Fibroblast of lung (primary cell): ENCODE results near the gene LRRK1. TPM values are rescaled to one million over a fixed set of nuclear protein-coding genes. Genes with fewer than 3 reads are reported as not detected.
A peak's percentile ranks its signal among the peaks of the same experiment; 100 is the strongest.

Source experiments
- DNase-seq, 2 donors: peaks; one replicate each; pipeline versions ENCODE4 v3.0.0 to v3.0.0-alpha.2; 2010; ENCODE audit warnings: low read depth in 2 of 2
- H2AFZ ChIP-seq: 2 replicates; pipeline ENCODE4 v1.5.1; 2012; ENCODE audit warnings: low read length, control low read depth, inconsistent platforms
- H3K27ac ChIP-seq: 2 replicates; pipeline ENCODE4 v1.5.1; 2011; ENCODE audit warnings: low read length, control low read depth; ENCODE audit not compliant: insufficient read depth
- H3K27me3 ChIP-seq: 2 replicates; pipeline ENCODE4 v1.5.1; 2011; ENCODE audit warnings: mild to moderate bottlenecking, low read length; ENCODE audit not compliant: control insufficient read depth, insufficient read depth
- H3K36me3 ChIP-seq: 2 replicates; pipeline ENCODE4 v1.5.1; 2011; ENCODE audit warnings: low read length; ENCODE audit not compliant: control insufficient read depth, insufficient read depth
- H3K4me1 ChIP-seq: 2 replicates; pipeline ENCODE4 v1.5.1; 2011; ENCODE audit warnings: low read length; ENCODE audit not compliant: control insufficient read depth, insufficient read depth; ENCODE audit errors: extremely low read depth
- H3K4me2 ChIP-seq: 2 replicates; pipeline ENCODE4 v1.5.1; 2011; ENCODE audit warnings: low read length, control low read depth; ENCODE audit not compliant: insufficient read depth; ENCODE audit errors: extremely low read depth
- H3K4me3 ChIP-seq, 4 experiments: fragments of 200-600 bp in 1 of 4; sonication (generic) in 1 of 4; replicated peaks in 1 of 4; 2 replicates each; pipeline ENCODE4 v1.5.1; 2011 to 2016; ENCODE audit warnings: low read length in 4 of 4, low read depth in 3 of 4, mild to moderate bottlenecking in 3 of 4, control low read depth in 2 of 4, inconsistent platforms in 1 of 4, mixed read lengths in 1 of 4; ENCODE audit not compliant: insufficient read depth in 1 of 4; ENCODE audit errors: control extremely low read depth in 1 of 4
- H3K79me2 ChIP-seq: 2 replicates; pipeline ENCODE4 v1.5.1; 2012; ENCODE audit warnings: mild to moderate bottlenecking, low read length, inconsistent platforms; ENCODE audit not compliant: control insufficient read depth, insufficient read depth
- H3K9ac ChIP-seq: 2 replicates; pipeline ENCODE4 v1.5.1; 2011; ENCODE audit warnings: mild to moderate bottlenecking, low read length, control low read depth; ENCODE audit not compliant: insufficient read depth
- H3K9me3 ChIP-seq: 2 replicates; pipeline ENCODE4 v1.5.1; 2012; ENCODE audit warnings: low read depth, low read length; ENCODE audit not compliant: control insufficient read depth, insufficient read depth
- H4K20me1 ChIP-seq: 2 replicates; pipeline ENCODE4 v1.5.1; 2011; ENCODE audit warnings: low read length; ENCODE audit not compliant: control insufficient read depth, insufficient read depth; ENCODE audit errors: extremely low read depth
- EZH2 ChIP-seq: IDR thresholded peaks from 2 replicates; pipeline ENCODE4 v1.5.1; 2012; ENCODE audit warnings: low read length, control low read depth, mild to moderate bottlenecking; ENCODE audit errors: missing control alignments
- polyA plus RNA-seq, 2 donors: library from polyadenylated mRNA; depleted of rRNA in 1 of 2; stranded (reverse) in 1 of 2; unstranded in 1 of 2; fragments of >200 nt; gene quantifications; 2 replicates each; pipeline ENCODE4 v1.2.1, GENCODE V29; 2011 to 2012; ENCODE audit warnings: missing spikeins in 1 of 2
- total RNA-seq: library from RNA; depleted of rRNA; stranded (reverse); fragments of >200 nt; gene quantifications from 2 replicates; pipeline ENCODE4 v1.2.1, GENCODE V29; 2014
- TF ChIP-seq, protein P1 (sequence below), 2 donors: IDR thresholded peaks in 1 of 2; conservative IDR thresholded peaks in 1 of 2; 1 replicate in 1 of 2; 2 replicates in 1 of 2; pipeline ENCODE4 v1.5.1; 2011 to 2012; ENCODE audit warnings: low read length in 2 of 2, control low read depth in 1 of 2, inconsistent platforms in 1 of 2, low read depth in 1 of 2, mild to moderate bottlenecking in 1 of 2

LRRK1 gene
- total and polyA plus RNA-seq, 2 donors (not counting 1 experiment from before 2014, with no cell fraction given), result 3.8 to 12.2 TPM

DNA sequence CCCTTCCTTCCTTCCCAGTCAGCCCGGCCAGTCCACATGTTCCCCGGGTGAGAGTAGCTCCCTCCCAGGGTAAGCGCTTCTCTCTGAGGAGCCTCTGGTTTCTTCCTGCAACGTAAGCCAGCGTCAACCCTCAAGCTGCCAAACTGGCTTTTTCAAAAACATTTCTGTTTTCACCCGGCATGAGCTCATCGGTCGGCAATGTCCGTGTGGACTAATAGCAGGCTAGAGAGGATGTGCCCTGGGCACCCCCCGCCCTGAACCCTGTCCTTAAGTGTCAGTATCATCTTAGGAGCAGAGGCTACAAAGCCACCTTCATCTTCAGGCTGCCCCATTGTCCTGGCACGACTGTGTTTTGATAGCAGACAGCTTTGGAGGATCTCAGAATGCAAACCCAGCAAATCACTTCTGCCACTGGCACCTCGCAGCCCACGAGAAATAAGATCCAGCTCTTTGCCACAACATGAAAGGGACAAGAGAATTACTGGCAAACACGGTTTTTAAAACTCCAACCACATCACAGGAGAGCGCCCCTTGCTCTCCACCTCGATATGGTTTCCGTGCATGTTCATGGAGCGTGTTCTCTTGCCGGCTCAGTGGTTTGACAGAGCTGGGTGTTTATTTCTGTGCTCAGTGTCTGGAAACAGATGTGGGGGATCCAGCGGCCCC, 29.6 kb upstream of the LRRK1 start:
- Histone ChIP-seq H3K36me3 (no peaks in the 10 kb centered on the region), H2AFZ (peak overlapping the region; percentile 60), H3K27me3 (peaks cover 2% of the 10 kb centered on the region), H3K9me3 (no peaks in the 10 kb centered on the region), H3K4me3 (peak overlapping the region in 1 of 4 experiments; percentile 12), H3K9ac (peak overlapping the region; percentile 1), H4K20me1 (no peaks in the 10 kb centered on the region), H3K4me1 (peaks cover 3% of the 10 kb centered on the region), H3K4me2 (peak overlapping the region; percentile 0), H3K27ac (peak overlapping the region; percentile 22), H3K79me2 (no peaks in the 10 kb centered on the region)
- TF ChIP-seq EZH2, result no peak
- TF ChIP-seq, protein P1, sequence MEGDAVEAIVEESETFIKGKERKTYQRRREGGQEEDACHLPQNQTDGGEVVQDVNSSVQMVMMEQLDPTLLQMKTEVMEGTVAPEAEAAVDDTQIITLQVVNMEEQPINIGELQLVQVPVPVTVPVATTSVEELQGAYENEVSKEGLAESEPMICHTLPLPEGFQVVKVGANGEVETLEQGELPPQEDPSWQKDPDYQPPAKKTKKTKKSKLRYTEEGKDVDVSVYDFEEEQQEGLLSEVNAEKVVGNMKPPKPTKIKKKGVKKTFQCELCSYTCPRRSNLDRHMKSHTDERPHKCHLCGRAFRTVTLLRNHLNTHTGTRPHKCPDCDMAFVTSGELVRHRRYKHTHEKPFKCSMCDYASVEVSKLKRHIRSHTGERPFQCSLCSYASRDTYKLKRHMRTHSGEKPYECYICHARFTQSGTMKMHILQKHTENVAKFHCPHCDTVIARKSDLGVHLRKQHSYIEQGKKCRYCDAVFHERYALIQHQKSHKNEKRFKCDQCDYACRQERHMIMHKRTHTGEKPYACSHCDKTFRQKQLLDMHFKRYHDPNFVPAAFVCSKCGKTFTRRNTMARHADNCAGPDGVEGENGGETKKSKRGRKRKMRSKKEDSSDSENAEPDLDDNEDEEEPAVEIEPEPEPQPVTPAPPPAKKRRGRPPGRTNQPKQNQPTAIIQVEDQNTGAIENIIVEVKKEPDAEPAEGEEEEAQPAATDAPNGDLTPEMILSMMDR (conservative IDR thresholded peaks at IDR 0.05 in 1 of 2, IDR thresholded peaks at IDR 0.05 in 1 of 2; ENCODE audit: low read depth in 1 of 2, low read length in 2 of 2), result no peak
- DNase-seq, result peak; percentile 79 to 83

DNA sequence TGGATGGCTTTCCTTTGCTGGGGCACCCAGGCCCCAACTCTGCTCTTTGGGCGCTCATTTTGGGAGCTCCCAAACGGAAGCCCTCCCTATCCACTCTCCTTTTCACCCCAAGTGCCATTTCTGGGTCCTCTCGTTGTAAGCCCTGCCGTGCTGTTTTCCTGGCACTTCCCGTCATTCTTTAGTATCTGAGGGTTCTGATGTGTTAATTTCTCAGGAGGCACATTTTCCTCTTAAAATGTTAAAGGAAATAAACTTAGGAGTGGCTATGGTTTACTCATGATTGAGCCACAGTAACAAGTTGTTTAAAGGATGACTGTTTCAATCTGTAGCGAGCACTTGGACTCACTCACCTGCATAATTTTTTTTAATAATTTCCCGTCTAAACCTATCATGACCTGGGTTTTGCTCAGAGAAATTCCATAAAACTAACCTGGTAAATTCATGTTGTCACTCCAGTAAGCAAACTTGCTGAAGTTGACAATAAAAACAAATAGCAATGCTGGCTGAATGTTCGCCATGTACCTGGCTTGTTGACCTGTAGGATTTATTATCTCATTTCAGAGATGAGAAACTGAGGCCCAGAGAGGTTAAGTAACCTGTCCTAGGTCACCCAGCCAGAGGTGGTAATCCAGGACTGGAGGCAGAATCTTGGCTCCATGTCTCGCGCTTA, 29.0 kb upstream of the LRRK1 start:
- TF ChIP-seq, protein P1 (conservative IDR thresholded peaks at IDR 0.05 in 1 of 2, IDR thresholded peaks at IDR 0.05 in 1 of 2; ENCODE audit: low read depth in 1 of 2, low read length in 2 of 2), result no peak
- TF ChIP-seq EZH2, result no peak
- Histone ChIP-seq H3K9me3 (no peaks in the 10 kb centered on the region), H3K27ac (no peak overlapping the region), H3K36me3 (no peaks in the 10 kb centered on the region), H4K20me1 (no peaks in the 10 kb centered on the region), H3K27me3 (peaks cover 2% of the 10 kb centered on the region), H3K79me2 (no peaks in the 10 kb centered on the region), H3K4me1 (peaks cover 3% of the 10 kb centered on the region), H3K4me3 (no peak overlapping the region), H3K9ac (no peak overlapping the region), H3K4me2 (no peak overlapping the region), H2AFZ (no peak overlapping the region)
- no peak for DNase-seq

DNA sequence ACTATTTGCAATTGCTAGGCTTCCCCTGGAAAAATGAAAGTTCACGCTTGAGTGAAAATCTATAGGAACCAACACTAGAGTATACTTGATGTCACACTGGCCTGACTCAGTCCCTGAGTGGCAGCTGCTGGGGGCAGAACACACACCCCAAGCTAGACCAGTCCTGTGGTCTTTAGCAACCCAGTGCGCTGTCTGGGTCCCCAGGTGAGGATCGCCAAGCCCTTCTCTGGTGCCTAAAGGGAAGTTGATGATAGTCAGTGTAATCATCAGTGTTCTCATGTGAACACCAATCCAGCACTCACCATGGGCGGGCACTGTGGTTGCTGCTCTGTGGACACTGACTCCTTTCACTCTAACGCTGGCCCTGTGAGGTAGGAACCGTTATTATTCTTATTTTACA, 28.3 kb upstream of the LRRK1 start:
- Histone ChIP-seq H2AFZ (no peak overlapping the region), H3K9me3 (no peaks in the 10 kb centered on the region), H3K36me3 (no peaks in the 10 kb centered on the region), H3K27me3 (peaks cover 2% of the 10 kb centered on the region), H4K20me1 (no peaks in the 10 kb centered on the region), H3K4me2 (no peak overlapping the region), H3K79me2 (no peaks in the 10 kb centered on the region), H3K27ac (no peak overlapping the region), H3K4me1 (peaks cover 3% of the 10 kb centered on the region), H3K4me3 (no peak overlapping the region), H3K9ac (no peak overlapping the region)
- no peak for DNase-seq
- TF ChIP-seq EZH2, result no peak
- TF ChIP-seq, protein P1 (conservative IDR thresholded peaks at IDR 0.05 in 1 of 2, IDR thresholded peaks at IDR 0.05 in 1 of 2; ENCODE audit: low read depth in 1 of 2, low read length in 2 of 2), result no peak
